Kidney epithelial cell (primary cell): ENCODE measurements around the gene FARSA. TPM values are rescaled to one million over a fixed set of nuclear protein-coding genes. Genes with fewer than 3 reads are reported as not detected.
"Not testable (repeated sequence)": the region's sequence is repeated elsewhere in the genome, so short reads cannot be mapped to it uniquely, and the experiment has no call there.

Experiments
- DNase-seq: peaks from one replicate; pipeline ENCODE4 v3.0.0-alpha.2; 2010; ENCODE audit warnings: low read depth
- H3K27me3 ChIP-seq: 2 replicates; pipeline ENCODE4 v1.6.0; 2011; ENCODE audit warnings: low read length; ENCODE audit not compliant: control insufficient read depth, insufficient read depth
- H3K36me3 ChIP-seq: 2 replicates; pipeline ENCODE4 v1.5.1; 2011; ENCODE audit warnings: low read length; ENCODE audit not compliant: control insufficient read depth, insufficient read depth
- H3K4me3 ChIP-seq: 2 replicates; pipeline ENCODE4 v1.5.1; 2011; ENCODE audit warnings: low read depth, mild to moderate bottlenecking, control low read depth, low read length
- CTCF ChIP-seq: IDR thresholded peaks from 2 replicates; pipeline ENCODE4 v1.5.1; 2011; ENCODE audit warnings: mild to moderate bottlenecking, moderate library complexity, low read length, control low read depth, inconsistent platforms; ENCODE audit not compliant: insufficient read depth, poor library complexity, severe bottlenecking
- total RNA-seq: library from RNA; depleted of rRNA; stranded (reverse); fragments of >200 nt; gene quantifications from 2 replicates; pipeline ENCODE4 v1.2.3, GENCODE V29; 2015

Gene FARSA
- total RNA-seq, 1 donor from 2014 or later: 93.7 TPM

- no peaks in the 10 kb centered on the region for H3K36me3 ChIP-seq
- DNase-seq: no peak
- TF ChIP-seq CTCF: no peak
- no peak overlapping the region for H3K4me3 ChIP-seq
- no peaks in the 10 kb centered on the region for H3K27me3 ChIP-seq
These were observed 32.3 kb upstream of the FARSA start for GRCh38 chr19:12965812-12966135.

GRCh38 chr19:12965017-12965811 is 31.7 kb upstream of the FARSA start:
- peak overlapping the region; percentile 47 for H3K4me3 ChIP-seq
- DNase-seq: no peak
- peak; percentile 85 for TF ChIP-seq CTCF
- H3K27me3 ChIP-seq: no peaks in the 10 kb centered on the region
- H3K36me3 ChIP-seq: no peaks in the 10 kb centered on the region

GRCh38 chr19:12959481-12959880 is 26.0 kb upstream of the FARSA start:
- Histone ChIP-seq H3K4me3 (no peak overlapping the region), H3K36me3 (peaks cover 1% of the 10 kb centered on the region), H3K27me3 (no peaks in the 10 kb centered on the region)
- DNase-seq: no peak
- no peak for TF ChIP-seq CTCF

GRCh38 chr19:12957389-12957952 is 24.0 kb upstream of the FARSA start:
- peak overlapping the region; percentile 95 for H3K4me3 ChIP-seq
- H3K27me3 ChIP-seq, DNase-seq, H3K36me3 ChIP-seq: not testable (repeated sequence)

DNA sequence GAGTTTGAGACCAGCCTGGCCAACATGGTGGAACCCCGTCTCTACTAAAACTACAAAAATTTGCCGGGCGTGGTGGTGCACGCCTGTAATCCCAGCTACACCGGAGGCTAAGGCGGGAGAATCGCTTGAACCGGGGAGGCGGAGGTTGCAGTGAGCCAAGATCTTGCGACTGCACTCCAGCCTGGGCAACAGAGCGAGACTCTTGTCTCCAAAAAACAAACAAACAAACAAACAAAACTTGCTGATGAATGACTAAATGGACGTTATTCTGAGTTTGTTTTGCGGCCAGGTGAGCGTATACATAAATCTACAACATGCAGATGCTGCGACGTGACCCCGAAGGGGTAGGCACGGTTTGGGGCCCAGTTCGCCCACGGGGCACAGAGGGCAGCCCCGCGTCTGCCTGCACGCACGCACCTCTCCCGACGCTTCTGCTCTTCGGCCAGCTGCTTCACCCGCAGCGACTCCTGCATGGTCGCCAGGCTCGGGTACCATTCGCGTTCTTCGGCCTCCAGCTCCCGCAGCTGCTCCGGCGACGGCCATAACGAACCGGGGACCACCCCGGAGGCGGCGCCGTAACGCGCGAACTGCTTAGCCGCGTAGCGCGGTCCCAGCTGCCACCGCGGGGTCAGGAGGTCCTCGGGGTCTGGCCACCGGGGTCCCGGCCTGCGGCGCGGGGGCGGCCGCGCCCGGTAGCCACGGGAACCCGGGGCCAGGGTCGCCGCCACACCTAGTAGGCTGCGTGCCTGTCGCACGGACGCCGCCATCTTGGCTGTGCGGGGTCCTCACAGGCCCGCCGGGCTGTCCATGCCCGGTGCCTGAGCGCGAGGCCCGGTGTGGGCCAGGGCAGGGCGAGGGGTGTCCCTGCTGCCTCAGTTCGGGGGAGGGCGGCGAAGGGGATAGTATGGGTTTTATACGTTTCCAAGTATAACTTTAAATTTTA is 23.2 kb upstream of the FARSA start, which contains the start of gene GADD45GIP1:
Gene GADD45GIP1 (minus strand): TSS at position 778 of the 943 bp plus-strand sequence. CDS start 11 bp downstream, at position 767.
- no peak for TF ChIP-seq CTCF
- Histone ChIP-seq H3K27me3 (no peaks in the 10 kb centered on the region), H3K4me3 (peak within 1 kb of the TSS; percentile 95), H3K36me3 (peaks cover 1% of the 10 kb centered on the region)
- no peak for DNase-seq

- TF ChIP-seq CTCF: no peak
- H3K27me3 ChIP-seq: no peaks in the 10 kb centered on the region
- H3K4me3 ChIP-seq: peak overlapping the region; percentile 95
- no peak for DNase-seq
- peaks cover 1% of the 10 kb centered on the region for H3K36me3 ChIP-seq
These were observed 22.5 kb upstream of the FARSA start for GRCh38 chr19:12955996-12956395.

- H3K36me3 ChIP-seq, DNase-seq, H3K4me3 ChIP-seq, H3K27me3 ChIP-seq: not testable (repeated sequence)
These were observed 22.1 kb upstream of the FARSA start for GRCh38 chr19:12955575-12955974.
